Stimulated activated memory B cell treated with anti-CD40 and anti-IgM and Interleukin-4, amounts not matched to agents 10 μg/mL and 1 μg/mL and 100 μg/mL, for 72 hours (primary cell): ENCODE data around the gene TPCN1.

Source experiments
- ATAC-seq: fragments of 150-1000 bp; cut with Tn5 transposase; 2 replicates; pipeline ENCODE4 v1.10.0; 2021
- H3K27ac Mint-ChIP-seq: one replicate; pipeline ENCODE4 v1.8.0; 2022; ENCODE audit warnings: mild to moderate bottlenecking, mixed read lengths
- H3K27me3 Mint-ChIP-seq: one replicate; pipeline ENCODE4 v1.8.0; 2022; ENCODE audit warnings: mixed read lengths
- H3K36me3 Mint-ChIP-seq: one replicate; pipeline ENCODE4 v1.8.0; 2022; ENCODE audit warnings: mixed read lengths
- H3K4me1 Mint-ChIP-seq: one replicate; pipeline ENCODE4 v1.8.0; 2022; ENCODE audit warnings: mixed read lengths
- H3K4me3 Mint-ChIP-seq: one replicate; pipeline ENCODE4 v1.8.0; 2022; ENCODE audit warnings: mild to moderate bottlenecking, moderate library complexity, mixed read lengths
- H3K9me3 Mint-ChIP-seq: one replicate; pipeline ENCODE4 v1.8.0; 2022; ENCODE audit warnings: mixed read lengths

Gene TPCN1

DNA sequence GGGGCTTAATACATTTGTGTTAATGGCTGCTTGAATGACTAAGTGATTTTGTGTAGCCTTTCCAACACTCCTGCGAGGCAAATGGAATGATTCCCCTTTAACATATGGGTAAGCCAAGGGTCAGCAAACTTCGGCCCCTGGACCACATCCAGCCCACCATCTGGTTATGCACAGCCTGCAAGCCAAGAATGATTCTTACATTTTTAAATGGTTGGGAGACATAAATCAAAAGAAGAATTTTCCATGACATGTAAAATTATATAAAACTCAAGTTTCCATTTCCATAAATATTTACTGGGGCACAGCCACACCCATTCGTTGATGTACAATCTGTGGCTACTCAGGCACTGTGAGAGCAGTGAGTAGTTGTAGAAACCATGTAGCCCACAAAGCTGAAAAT, 104.7 kb downstream of the TPCN1 start:
- Mint-ChIP-seq H3K27ac (no peak overlapping the region), H3K36me3 (peaks cover 38% of the 10 kb centered on the region), H3K9me3 (peaks cover 5% of the 10 kb centered on the region), H3K4me1 (no peaks in the 10 kb centered on the region), H3K4me3 (no peak overlapping the region), H3K27me3 (no peaks in the 10 kb centered on the region)
- no peak for ATAC-seq

DNA sequence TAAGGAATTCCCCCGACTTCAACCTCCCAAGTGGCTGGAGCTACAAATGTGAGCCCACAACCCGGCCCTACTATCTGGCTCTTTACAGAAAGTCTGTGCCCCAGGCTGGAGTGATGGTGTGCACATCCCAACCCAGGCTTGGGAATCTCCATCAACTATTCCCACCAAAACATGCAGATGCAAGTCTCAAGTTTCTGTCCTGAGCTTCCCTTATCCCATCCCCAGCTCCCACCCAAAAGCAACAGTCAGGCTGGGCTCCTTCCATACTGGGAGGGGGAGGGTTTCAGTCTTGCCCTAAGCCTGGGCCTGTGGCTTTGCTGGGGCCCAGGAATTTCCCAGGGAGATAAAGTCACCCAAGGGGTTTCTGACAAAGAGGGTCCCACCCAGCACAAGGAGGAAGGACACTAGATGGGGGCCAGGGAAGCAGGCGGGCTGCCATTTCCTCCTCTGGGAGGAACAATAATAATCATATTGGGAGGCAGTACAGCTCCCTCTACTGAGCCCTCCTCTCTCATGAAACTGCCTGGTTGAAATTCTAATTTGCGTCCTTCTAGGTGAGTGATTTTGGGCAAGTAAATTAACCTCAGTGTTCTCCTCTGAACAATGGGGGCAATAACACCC, 105.6 kb downstream of the TPCN1 start:
- no peak overlapping the region for H3K4me3 Mint-ChIP-seq
- H3K36me3 Mint-ChIP-seq, result peaks cover 36% of the 10 kb centered on the region

DNA sequence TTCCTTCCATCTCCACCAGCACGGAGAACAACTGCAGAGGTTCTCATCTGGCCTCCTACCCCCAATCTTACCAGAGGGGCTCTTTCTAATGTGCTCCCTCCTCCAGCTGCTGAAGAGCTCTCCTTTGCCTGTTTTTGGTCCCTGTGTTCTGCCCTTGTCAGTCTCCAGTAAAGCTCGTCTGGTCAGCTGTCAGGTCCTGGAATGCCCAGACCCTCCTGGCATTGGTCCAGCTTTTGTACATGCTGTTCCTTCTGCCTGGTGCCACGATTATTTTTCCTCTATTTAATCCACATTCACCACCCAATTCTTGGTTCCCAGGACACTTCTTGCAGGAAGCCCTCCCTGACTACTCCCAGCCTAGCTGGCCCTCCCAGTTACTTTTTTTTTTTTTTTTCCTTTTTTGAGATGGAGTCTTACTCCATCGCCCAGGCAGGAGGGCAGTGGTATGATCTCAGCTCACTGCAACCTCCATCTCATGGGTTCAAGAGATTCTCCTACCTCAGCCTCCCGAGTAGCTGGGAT, 107.2 kb downstream of the TPCN1 start:
- ATAC-seq, result no peak
- Mint-ChIP-seq H3K9me3 (no peaks in the 10 kb centered on the region), H3K27me3 (no peaks in the 10 kb centered on the region), H3K4me1 (no peaks in the 10 kb centered on the region), H3K36me3 (peaks cover 35% of the 10 kb centered on the region), H3K4me3 (no peak overlapping the region), H3K27ac (no peak overlapping the region)

More for the DNA sequence above, 105.6 kb downstream of the TPCN1 start:
- peaks cover 5% of the 10 kb centered on the region for H3K9me3 Mint-ChIP-seq
- H3K4me1 Mint-ChIP-seq, result no peaks in the 10 kb centered on the region
- H3K27me3 Mint-ChIP-seq, result no peaks in the 10 kb centered on the region
- no peak for ATAC-seq
- no peak overlapping the region for H3K27ac Mint-ChIP-seq

DNA sequence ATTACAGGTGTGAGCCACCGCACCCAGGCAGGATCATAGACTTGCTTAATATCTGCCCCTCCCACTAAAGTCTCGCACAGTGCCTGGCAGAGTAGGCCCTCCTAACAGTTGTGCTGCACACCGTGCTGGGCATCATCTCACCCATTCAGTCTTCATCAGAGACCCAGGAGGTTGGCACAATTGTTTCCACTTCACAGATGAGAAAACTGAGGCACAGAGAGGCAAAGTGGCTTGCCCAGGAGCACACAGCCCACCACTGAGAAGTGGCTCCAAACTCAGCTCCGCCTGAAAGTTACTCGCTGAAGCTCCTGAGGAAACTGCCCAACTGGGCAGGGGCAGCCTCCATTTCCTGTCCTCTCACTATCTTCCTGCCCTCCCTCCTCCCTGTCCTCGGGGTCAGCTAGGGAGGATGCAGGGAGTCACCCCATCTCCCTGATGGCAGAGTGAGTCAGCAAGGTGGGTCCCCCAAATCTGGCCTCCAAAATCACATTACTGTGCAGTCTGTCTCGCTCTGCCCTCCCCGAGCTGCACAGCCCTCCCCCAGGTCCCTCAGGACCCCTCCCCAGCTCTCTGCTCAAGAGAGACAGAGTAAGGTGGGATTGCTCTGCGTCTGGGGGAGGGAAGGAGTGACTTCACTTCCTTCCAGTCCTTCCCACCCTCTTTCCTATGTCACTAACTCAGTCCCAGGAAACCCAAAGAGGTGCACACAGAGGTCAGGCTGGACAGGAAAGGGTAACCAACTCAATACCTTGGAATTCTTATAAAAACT, 107.9 kb downstream of the TPCN1 start:
- H3K4me1 Mint-ChIP-seq, result peaks cover 7% of the 10 kb centered on the region
- peaks cover 35% of the 10 kb centered on the region for H3K36me3 Mint-ChIP-seq
- no peak for ATAC-seq
- H3K9me3 Mint-ChIP-seq, result no peaks in the 10 kb centered on the region
- no peak overlapping the region for H3K27ac Mint-ChIP-seq
- no peak overlapping the region for H3K4me3 Mint-ChIP-seq
- H3K27me3 Mint-ChIP-seq, result no peaks in the 10 kb centered on the region

DNA sequence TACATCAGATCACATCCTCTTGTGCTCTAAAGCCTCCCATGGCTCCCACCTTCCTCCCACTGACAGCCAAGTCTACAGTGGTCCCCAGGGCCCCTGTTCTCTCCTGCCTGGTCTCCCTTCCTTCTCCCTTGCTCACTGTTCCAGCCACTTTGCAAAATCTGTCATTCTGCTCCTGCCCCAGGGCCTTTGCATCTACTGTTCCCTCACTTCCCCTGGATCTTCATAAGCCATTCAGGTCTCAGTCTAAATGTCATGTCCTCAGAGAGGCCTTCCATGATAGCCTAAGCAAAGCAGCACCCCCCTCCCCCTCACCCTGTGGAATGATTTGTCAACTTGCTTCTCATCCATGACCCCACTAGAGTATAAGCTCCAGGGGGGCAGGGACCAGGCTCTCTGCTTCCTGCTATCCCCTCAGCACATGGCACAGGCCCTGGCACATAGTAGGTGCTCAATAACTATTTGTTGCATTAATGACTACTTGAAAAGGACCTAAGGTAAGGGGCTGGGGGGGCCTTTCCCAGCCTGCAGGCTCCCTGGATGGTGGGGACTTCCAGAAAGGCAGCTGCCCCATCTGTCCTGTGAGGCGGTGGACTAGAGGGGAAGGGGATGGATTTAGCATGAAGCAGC, 108.6 kb downstream of the TPCN1 start:
- no peak overlapping the region for H3K27ac Mint-ChIP-seq

DNA sequence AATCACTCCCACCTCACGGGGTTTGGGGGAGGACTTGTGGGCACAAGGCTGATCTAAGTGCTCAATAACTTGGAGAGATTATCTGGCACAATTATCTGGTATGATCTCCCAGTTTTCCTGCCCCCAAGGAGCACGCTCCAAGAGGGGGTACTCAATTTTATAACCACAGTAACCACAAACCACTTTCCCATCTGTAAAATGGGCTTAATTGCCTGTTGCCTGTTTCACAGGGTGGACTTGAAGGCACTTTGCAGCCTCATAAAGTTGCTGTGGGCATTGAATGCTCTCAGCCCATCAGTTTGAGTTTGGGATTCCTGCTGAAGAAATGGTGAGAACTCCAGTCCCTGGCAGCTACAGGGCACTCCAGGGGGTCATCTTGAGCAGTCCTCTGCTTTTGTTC, 109.2 kb downstream of the TPCN1 start:
- no peak overlapping the region for H3K4me3 Mint-ChIP-seq

More for the DNA sequence above, 108.6 kb downstream of the TPCN1 start:
- H3K4me1 Mint-ChIP-seq, result peaks cover 14% of the 10 kb centered on the region
- H3K27me3 Mint-ChIP-seq, result no peaks in the 10 kb centered on the region
- no peaks in the 10 kb centered on the region for H3K9me3 Mint-ChIP-seq
- no peak overlapping the region for H3K4me3 Mint-ChIP-seq
- peaks cover 35% of the 10 kb centered on the region for H3K36me3 Mint-ChIP-seq
- ATAC-seq, result no peak

DNA sequence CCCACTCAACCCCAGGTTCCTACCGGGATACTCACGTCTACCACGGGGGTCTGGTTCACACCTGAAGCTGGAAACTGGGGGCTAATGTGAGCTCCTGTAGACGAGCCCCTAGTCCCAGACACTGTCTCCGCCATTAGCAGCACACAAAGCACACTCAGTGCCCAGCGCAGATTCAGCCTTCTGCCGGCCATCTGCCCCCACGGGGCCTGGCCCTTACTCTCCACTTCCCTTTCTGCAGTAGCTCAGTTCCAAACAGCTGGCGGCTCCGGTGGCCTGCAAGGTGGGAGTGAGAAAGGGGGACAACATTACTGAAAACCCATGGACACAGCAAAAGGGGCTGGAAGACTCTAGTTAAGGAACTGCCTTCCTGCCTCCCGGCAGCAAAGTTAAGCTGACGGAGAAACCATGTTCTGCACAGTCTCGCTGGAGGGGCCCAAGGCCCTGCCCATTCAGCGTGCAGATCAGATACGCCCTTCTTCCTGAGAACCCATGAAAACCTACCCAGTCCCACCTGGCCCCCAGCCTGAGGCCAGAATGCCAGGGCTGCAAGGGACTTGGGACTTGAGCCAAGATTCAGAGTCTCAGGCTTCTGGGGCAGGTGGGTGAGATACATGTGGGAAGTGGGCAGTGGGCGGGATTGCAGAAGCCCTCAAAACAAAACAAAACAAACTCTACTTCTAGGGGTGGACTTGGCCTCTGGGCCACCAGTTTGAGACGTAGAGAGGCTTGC, 111.6 kb downstream of the TPCN1 start:
- Mint-ChIP-seq H3K27me3 (peaks cover 11% of the 10 kb centered on the region), H3K4me3 (no peak overlapping the region), H3K36me3 (peaks cover 35% of the 10 kb centered on the region), H3K9me3 (no peaks in the 10 kb centered on the region), H3K4me1 (peaks cover 25% of the 10 kb centered on the region), H3K27ac (no peak overlapping the region)
- no peak for ATAC-seq

More for the DNA sequence above, 109.2 kb downstream of the TPCN1 start:
- no peak for ATAC-seq
- Mint-ChIP-seq H3K9me3 (no peaks in the 10 kb centered on the region), H3K4me1 (peaks cover 20% of the 10 kb centered on the region), H3K36me3 (peaks cover 35% of the 10 kb centered on the region), H3K27me3 (no peaks in the 10 kb centered on the region), H3K27ac (no peak overlapping the region)

DNA sequence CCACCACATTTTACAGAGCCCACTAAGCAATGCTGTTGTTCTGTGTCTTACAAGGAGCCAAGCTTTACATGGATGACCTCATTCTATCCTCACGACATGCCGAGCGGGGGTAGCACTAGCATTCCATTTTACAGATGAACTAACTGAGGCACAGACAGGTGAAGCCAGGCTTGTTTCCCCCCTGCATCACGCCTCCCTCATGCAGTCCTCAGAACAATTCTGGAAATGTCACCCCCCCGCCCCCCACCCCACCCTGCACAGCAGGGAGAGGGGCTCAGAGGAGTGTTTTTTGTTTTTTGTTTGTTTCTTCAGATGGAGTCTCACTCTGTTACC, 112.1 kb downstream of the TPCN1 start:
- H3K27me3 Mint-ChIP-seq, result peaks cover 11% of the 10 kb centered on the region
- ATAC-seq, result no peak
- peaks cover 25% of the 10 kb centered on the region for H3K4me1 Mint-ChIP-seq
- no peaks in the 10 kb centered on the region for H3K9me3 Mint-ChIP-seq
- peaks cover 31% of the 10 kb centered on the region for H3K36me3 Mint-ChIP-seq
- H3K27ac Mint-ChIP-seq, result no peak overlapping the region
- H3K4me3 Mint-ChIP-seq, result no peak overlapping the region

DNA sequence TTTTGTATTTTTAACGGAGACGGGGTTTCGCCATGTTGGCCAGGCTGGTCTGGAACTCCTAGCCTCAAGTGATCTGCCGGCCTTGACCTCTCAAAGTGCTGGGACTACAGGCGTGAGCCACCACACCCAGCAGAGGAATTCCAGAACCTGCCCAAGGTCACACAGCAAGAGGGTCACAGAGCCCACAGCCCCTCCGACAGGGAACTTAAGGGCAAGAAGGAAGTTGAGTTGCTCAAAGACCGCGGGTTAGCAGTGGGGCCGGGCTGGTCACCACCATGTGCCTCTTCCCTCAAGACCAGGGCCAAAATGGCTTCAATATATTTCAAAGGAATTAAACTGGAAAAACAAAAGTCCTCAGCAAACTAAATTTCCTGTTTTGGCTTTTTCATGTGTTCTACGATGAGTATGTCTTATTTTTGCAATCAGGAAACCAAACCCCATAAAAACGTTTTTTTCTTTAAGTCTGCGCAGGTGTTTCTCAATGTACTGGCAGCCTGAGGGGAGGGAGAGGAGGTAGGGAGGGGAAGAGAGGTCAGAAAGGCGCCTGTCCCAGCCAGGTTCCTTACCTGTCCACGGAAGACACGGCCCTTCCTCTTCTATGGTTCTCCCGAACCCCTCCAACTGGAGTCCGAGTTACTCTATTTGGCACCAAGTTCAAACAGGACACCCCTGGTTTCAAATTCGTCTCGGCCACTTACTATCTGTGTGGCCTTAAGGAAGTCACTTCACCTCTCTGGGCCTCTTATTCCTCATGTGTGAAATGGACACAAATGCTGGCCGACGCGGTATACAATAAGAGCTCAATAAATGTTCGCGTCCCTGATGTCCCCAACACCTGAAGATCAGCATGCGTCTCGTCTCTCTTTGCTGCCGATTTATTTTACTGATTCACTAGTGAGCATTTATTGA, 112.9 kb downstream of the TPCN1 start:
- Mint-ChIP-seq H3K4me1 (peaks cover 25% of the 10 kb centered on the region), H3K36me3 (peaks cover 26% of the 10 kb centered on the region), H3K27ac (peak overlapping the region; percentile 77), H3K4me3 (peak overlapping the region; percentile 91), H3K9me3 (no peaks in the 10 kb centered on the region), H3K27me3 (peaks cover 11% of the 10 kb centered on the region)
- ATAC-seq, result peak; percentile 18

DNA sequence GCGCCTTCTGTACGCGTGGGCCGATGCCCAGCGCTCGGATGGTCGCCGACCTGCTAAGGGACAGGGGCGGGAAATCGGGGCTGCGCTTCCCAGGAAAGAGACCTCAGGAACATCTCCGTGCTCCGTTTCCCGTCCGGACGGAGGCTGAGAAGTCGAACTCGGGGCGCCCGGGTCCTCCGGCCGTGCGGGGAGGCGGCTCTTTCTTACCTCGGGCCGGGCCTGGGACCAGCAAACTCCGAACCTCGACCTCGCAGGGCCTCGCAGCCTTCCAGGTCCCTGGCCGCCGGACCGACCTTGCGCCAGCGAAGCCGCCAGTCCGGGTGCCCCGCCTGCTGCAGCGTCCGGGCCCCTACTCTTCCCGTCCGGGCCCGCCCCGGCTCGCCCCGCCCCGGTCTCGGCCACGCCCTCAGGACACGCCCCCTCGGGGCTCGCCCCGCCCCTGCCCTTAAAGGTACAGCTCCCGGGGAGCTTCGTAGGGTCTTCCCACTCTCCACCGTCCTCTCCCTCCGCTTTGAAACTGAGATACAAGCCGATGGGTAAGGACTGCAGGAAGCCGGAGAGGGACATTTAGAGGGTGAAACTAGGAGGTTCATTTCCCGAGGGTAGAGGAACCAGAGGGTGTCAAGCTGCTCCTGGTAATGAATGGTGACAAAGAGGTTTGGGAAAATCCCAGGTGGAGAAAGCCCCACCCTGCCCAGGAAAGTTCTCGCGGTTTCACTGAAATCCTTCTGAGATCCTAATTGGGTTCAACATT, 113.7 kb downstream of the TPCN1 start, which contains the start of gene SLC8B1:
Gene SLC8B1, minus strand, starts transcription at position 324 of the 754 bp plus-strand sequence. CDS start 2,231 bp downstream, outside the sequence.
- Mint-ChIP-seq H3K27ac (peak within 1 kb of the TSS; percentile 77), H3K36me3 (peaks cover 21% of the 10 kb centered on the region), H3K4me1 (peaks cover 25% of the 10 kb centered on the region), H3K4me3 (peak within 1 kb of the TSS; percentile 91), H3K27me3 (peaks cover 11% of the 10 kb centered on the region), H3K9me3 (no peaks in the 10 kb centered on the region)
- peak; percentile 99 for ATAC-seq

DNA sequence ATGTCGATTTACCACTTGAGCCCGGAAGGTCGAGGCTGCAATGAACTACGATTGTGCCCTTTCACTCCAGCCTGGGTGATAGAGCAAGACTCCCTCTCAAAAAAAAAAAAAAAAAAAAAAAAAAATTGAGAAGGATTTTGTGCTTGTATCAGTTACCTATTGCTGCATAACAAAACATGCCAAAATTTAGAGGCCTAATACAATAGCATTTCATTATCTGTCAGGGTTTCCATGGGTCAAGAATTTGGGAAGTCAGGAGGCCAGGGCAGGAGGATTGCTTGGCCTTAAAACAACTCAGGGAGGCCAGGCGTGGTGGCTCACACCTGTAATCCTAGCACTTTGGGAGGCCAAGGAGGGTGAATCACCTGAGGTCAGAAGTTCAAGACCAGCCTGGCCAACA, 118.3 kb downstream of the TPCN1 start:
- peaks cover 11% of the 10 kb centered on the region for H3K27me3 Mint-ChIP-seq
- H3K36me3 Mint-ChIP-seq, result no peaks in the 10 kb centered on the region
- no peaks in the 10 kb centered on the region for H3K9me3 Mint-ChIP-seq
- H3K27ac Mint-ChIP-seq, result no peak overlapping the region
- H3K4me3 Mint-ChIP-seq, result no peak overlapping the region
- H3K4me1 Mint-ChIP-seq, result peaks cover 29% of the 10 kb centered on the region
- ATAC-seq, result no peak

DNA sequence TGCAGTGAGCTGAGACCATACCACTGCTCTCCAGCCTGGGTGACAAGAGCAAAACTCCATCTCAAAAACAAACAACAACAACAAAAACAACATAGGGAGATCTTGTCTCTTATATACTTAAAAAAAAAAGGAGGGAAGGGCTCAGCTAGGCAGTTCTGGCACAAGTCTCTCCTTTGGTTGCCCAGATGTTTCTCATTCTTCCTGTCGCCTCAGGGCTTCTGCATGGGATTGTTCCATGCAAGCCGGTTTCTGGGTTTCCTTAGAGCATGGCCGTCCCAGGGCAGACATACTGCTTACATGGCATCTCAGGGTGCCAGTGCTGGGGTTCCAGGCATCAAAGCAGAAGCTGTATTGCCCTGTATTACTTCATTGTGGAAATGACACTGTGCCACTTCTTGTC, 118.8 kb downstream of the TPCN1 start:
- no peak for ATAC-seq
- Mint-ChIP-seq H3K4me1 (peaks cover 24% of the 10 kb centered on the region), H3K27ac (no peak overlapping the region), H3K4me3 (no peak overlapping the region), H3K36me3 (no peaks in the 10 kb centered on the region), H3K9me3 (no peaks in the 10 kb centered on the region), H3K27me3 (peaks cover 11% of the 10 kb centered on the region)

DNA sequence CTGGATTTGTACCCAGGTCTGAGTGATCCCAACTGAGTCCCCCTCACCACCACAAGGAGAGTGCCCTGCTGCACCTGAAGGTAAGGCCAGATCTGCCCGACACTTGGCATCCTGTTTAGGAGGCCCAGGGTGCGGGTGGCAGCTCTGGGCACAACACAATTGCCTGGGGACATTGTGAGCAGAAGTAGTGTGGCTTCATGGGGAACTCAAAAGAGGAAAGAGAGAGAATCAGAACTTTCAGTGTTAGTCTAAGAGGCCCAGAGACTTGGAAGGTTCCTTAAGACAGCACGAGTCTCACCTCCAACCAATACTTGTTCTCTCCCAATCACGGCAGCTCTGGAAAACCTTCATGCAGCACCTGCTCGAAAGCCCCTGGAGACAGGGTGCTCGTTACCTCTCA, 120.3 kb downstream of the TPCN1 start:
- Mint-ChIP-seq H3K36me3 (no peaks in the 10 kb centered on the region), H3K4me1 (peaks cover 14% of the 10 kb centered on the region), H3K27me3 (peaks cover 11% of the 10 kb centered on the region), H3K9me3 (no peaks in the 10 kb centered on the region), H3K27ac (peak overlapping the region; percentile 28), H3K4me3 (no peak overlapping the region)
- peak; percentile 80 for ATAC-seq

DNA sequence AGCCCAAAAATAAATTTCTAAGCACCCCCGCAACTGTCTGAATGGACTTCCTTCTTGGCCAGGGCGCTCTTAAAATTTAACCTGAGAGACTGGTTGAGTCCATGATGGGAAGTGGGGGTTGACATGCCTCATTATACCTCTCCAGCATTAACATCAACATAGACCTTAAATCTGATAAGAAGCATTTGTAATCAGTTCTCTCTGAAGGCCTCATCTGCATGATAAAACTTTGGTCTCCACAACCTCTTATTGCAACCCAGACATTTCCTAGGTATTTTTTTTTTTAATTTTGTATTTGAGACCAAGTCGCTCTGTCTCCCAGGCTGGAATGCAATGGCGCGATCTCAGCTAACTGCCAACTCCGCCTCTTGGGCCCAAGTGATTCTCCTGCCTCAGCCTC, 124.1 kb downstream of the TPCN1 start:
- Mint-ChIP-seq H3K27ac (no peak overlapping the region), H3K4me1 (peaks cover 14% of the 10 kb centered on the region), H3K4me3 (no peak overlapping the region), H3K36me3 (no peaks in the 10 kb centered on the region), H3K27me3 (peaks cover 14% of the 10 kb centered on the region), H3K9me3 (no peaks in the 10 kb centered on the region)
- ATAC-seq, result no peak
